ENCODE results near the gene NCKAP5.

NCKAP5 gene

DNA sequence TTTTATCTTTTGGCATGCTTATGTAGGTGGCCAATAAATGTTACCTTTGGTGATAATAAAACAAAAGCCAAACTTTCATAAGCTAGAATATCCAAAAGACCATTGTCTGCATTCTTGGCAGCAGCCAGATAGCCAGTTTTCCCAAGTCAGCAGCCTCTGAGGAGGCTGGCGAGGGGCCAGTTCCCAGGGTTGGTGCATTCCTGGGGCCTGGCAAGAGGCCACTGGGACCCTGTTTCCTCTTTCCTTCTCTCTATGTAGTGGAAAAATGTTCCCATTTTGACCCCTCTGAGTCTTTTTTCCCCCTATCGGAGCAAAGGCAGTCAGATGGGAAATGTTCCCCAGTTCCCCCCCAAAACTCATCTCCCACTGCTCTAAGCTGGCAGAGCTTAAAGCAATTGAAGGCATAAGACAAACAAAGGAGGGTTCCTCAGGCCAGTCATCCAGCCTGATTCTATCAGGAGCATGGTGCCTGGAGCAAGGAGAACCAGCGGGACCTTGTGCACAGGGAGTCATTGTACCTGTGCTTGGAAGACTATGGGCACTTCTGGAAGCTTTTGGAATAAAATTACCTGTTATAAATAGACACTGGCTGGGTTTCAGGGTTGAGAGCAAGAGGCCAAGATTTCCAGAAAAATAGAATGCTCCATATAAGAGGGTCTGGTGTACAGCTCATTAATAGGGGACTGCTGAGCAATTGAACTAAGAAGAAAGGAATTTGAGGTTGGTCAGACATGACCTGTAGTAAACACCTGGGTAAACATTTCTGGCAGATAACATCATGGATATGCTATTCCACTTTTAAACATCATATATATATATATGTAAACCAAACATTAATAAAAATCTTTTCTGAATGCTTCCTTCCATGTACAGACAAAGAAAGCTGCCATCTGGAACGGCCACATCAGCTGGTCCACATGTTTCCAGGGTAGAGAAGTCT, 63.4 kb downstream of the NCKAP5 start:
- intact Hi-C loops (cut with DNase I): no loop called here
- peak; percentile 13 to 84 (median 54) for DNase-seq

DNA sequence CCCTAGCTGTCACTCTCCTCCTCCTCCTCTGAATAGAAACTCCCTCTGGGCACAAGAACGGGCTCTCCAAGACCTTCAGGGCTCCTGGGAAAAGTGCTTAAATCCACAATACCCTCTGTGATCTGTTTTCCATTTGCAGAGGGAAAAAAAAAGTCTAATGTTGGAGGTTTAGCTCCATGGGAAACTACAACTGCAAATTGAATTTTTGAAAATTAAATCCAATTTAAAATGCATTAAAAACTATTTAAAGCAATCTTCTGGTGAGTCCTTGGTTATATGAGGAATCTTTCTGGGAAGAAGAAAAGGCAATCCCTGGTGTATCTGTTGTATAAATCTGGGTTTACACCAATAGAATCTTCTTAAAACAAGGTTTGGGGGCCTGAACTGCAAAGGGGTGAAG, 64.3 kb downstream of the NCKAP5 start:
- no peak for DNase-seq
- intact Hi-C loops (cut with DNase I): no loop called here

- no peak for DNase-seq
- intact Hi-C loops (cut with DNase I): no loop called here
Observed at GRCh38 chr2:133503323-133503722, 64.9 kb downstream of the NCKAP5 start.

DNA sequence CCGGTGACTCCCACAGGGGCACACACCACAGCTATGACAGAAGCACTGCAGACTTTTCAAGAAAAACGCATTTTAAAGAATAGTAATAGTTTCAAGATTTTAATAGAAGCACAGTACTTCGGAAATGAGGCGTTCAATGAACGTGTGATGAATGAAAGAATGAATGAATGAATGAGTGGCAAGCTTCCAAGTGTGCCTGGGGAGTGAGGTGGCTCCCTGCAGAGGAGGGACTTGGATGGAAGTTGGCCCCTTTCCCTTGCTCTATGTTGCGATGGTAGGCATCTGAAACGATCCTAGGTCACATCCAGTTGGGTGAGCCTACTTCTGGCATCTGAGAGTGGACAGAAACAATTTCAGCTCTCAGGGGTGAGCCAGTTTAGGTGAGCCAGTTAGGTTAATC, 65.6 kb downstream of the NCKAP5 start:
- intact Hi-C loops (cut with DNase I): no loop called here
- no peak for DNase-seq

DNA sequence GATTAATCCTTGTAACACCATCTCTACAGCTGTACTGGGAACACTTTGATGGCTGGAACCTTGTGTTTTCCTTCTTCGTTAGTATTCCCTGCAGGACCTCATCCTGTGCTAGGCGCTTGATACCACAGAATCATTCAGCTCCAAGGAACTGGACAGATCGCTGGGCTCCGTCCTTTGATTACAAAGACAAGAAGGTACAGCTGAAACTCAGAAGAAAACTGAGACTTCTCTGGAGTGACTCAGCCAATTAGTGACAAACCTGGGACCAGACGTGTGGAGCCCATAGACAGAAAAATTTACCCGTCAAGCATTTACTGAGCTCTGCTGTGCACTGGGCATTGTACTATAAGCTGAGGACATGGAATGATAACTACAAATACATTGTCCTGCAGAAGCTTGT, 67.3 kb downstream of the NCKAP5 start:
- no peak for DNase-seq
- intact Hi-C loops (cut with DNase I): no loop called here

- intact Hi-C loops (cut with DNase I): no loop called here
- no peak for DNase-seq
Observed at GRCh38 chr2:133498662-133499585, 69.3 kb downstream of the NCKAP5 start.

DNA sequence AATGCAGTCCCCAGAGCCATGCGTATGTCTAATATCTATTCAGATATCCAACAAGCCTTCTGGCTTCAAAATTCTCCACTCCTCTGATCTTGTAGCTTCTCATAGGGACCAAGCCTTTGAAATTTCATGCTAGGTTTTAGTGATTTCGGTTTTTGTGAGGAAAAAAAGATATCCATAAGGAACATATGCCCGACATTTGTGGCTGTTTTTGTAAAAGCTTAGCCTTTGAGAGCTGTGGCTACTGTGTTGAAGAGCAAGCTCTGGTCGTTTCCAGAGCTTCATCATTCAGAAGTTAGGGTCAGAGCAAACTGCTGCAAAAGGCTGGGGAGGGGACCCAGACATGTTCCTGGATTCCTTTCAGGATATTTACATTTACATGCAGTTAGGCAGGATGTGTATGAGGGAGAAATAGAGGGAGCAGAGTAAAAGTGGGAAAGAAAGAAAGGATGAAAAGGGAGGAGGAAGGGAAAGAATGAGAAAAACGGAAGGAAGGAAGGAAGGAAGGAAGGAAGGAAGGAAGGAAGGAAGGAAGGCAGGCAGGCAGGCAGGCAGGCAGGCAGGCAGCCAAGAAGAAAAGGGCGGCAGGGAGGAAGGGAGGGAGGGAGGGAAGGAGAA, 70.2 kb downstream of the NCKAP5 start:
- intact Hi-C loops (cut with DNase I): no loop called here
- no peak for DNase-seq

GRCh38 chr2:133497270-133497893, 70.9 kb downstream of the NCKAP5 start:
- intact Hi-C loops (cut with DNase I): no loop called here
- peak in 2 of 42 donors; percentile 27 to 30 for DNase-seq

DNA sequence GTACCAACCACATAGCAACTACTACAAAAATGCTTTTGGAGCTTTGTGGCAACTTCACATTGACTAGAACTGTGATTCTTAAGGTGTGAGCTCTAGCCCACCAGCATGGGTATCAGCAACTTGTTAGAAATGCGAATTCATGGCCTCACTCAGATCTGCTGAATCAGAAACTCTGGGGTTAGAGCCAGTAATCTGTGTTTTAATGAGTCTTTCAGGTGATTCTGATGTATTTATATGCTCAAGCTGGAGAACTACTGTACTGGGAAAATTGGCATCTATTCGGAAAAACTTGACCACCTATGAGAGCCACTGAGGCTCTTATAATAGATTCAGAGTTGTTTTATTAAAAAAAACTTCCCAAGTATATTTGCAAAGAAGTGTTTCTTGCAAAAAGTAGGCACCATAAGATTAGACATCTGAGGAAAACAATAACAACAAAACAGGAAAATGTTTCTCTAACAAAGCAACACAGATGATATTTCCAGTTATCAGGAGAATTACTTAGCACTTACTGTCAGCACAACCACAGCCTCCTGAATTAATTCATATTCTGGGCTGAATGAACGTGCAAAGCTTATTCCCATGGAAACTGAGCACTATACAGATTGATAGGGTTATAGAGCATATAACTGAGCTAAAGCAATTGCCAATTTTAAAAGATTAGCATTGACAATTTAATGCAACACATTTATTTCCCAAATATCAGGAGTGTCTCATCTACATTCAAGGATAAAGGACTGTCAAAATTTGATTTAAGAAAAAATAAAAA, 71.6 kb downstream of the NCKAP5 start:
- intact Hi-C loops (cut with DNase I): no loop called here

GRCh38 chr2:133495226-133495625, 73.0 kb downstream of the NCKAP5 start:
- intact Hi-C loops (cut with DNase I): no loop called here
- DNase-seq: no peak

More for the DNA sequence above, 71.6 kb downstream of the NCKAP5 start:
- no peak for DNase-seq

- intact Hi-C loops (cut with DNase I): no loop called here
- no peak for DNase-seq
Observed at GRCh38 chr2:133492719-133493380, 75.4 kb downstream of the NCKAP5 start.

- DNase-seq: no peak
- intact Hi-C loops (cut with DNase I): no loop called here
Observed at GRCh38 chr2:133490411-133490980, 77.8 kb downstream of the NCKAP5 start.

DNA sequence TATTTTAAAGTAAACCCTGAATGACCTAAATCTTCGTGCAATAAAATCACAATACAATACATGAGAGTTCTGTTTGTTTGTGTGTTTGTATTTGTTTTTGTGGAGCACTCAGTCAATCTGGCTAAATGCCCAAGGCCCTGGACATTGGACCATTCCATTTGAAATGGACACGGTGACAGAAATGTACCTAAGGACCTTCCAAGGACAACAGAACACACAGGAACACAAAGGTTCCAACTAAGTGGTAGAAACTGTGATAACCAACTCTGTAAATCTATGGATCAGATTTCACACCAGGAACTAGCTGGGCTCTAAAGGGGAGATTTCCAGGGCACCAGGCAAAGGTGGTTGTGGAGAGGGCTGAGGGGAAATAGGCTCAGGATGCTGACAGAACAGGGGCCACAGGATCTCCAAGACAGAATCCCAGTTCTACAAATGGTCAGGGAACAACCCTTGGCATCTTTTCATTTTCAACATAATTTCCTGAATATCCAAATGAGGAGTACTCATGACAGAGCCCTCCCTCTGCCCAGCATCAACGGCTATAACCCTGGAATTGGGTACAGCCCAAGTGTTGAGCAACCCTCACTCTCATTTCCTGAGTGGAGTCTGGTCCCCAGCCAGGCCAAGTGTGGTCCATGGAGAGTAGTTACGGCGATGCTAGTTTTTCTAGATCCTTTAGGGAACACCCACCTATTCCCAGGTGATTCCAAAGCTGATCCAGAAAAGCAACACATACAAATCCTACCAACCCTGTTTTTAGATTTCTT, 78.4 kb downstream of the NCKAP5 start:
- intact Hi-C loops (cut with DNase I): no loop called here
- DNase-seq: peak in 6 of 42 donors; percentile 13 to 67 (median 23)

GRCh38 chr2:133489146-133489545, 79.1 kb downstream of the NCKAP5 start:
- intact Hi-C loops (cut with DNase I): no loop called here
- no peak for DNase-seq

DNA sequence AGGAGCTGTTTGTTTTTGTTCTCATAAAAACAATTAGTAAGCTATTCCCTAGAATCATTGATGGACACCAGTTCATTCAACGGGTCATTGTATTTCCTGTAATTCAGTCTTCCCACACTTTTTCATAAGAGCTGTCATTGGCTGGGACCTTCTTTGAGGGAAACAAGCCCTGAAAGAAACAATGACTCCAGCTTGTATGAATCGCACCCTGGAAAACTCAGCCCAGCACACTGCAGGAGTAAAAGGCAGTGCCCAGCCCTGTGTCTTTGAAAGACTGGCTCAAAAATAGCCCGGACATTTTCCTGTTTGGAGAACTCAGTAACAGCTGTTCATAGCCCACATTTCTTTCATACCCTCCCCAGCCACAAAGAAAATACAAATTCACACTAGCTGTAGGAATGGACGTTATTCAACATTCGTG, 81.5 kb downstream of the NCKAP5 start:
- intact Hi-C loops (cut with DNase I): no loop called here
- peak in 29 of 42 donors; percentile 5 to 78 (median 38) for DNase-seq

- no peak for DNase-seq
- intact Hi-C loops (cut with DNase I): no loop called here
Observed at GRCh38 chr2:133485868-133486267, 82.4 kb downstream of the NCKAP5 start.

DNA sequence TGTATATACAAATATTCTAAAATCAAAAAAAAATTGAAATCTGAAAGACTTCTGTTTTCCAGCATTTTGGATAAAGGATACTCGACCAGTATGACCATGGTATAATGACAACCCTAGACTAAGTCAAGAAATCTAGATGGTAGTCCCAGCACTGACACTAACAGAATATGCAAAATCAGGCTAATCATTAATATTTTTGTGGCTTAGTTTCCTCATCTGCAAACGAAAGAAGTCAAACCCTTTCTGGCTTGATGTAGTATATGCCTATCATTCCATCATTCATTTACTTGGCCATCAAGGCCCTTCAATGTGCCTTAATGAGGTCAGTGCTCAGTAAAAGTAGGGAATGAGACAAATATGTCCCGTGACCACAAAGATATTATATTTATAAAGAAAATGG, 83.5 kb downstream of the NCKAP5 start:
- intact Hi-C loops (cut with DNase I): no loop called here
- no peak for DNase-seq
